SU-DHL-6 (cell line): ENCODE data around the gene RETREG1.

Experiments used
- CTCF ChIP-seq: fragments of 200-600 bp; sonication (generic); IDR thresholded peaks from one replicate; pipeline ENCODE4 v1.5.1; 2017; ENCODE audit warnings: antibody characterized with exemption, mild to moderate bottlenecking, low read length, moderate library complexity; ENCODE audit not compliant: insufficient read depth, poor library complexity, severe bottlenecking
- EZH2phosphoT487 ChIP-seq: fragments of 200-600 bp; sonication (generic), shearing (Covaris generic); conservative IDR thresholded peaks from 2 replicates; pipeline ENCODE4 v1.6.1; 2018; ENCODE audit warnings: mild to moderate bottlenecking, antibody characterized with exemption, low read length, moderate library complexity, mixed read lengths

DNA sequence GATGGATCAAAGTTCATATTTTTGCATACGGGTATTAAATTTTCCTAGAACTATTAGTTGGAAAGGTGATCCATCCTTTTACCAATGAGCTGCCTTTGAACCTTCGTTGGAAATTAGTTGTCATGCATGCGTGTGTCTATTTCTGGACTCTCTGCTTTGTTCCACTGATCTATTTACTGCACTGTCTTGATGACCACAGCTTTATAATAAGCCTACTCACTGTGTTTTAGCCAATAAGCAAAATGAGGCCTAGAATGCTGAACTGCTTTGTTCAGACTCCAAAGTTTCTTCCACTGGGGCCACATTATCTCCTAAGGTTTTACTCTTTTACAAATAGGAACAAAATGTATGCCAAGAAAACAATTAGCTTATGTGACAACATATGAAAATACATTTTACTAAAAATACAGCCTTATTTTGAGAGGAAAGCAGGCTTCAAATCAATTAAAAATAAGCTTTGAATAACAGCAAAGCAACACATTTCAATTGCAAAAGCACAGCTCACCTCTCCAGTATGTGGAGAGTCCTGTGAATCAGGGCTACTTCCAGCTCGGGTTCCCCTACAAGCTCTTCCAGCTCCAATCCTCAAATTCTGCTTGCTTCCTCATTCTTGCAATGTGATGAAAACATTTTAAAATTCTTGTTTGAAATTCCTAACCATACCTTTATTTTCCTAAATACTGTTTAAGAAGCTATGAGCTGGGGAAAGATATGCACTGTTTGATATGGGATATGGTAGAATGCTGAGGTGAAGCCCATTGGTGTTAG, 72.0 kb downstream of the RETREG1 start:
- TF ChIP-seq CTCF (no peak), EZH2phosphoT487 (no peak)
